22Rv1 (cell line): Measurements from ENCODE around the gene DCC.

ENCODE experiments used
- H3K27ac ChIP-seq: fragments of 450-650 bp; 2 replicates; pipeline ENCODE4 v1.5.1; 2017
- ZFX ChIP-seq: fragments of 450-650 bp; IDR thresholded peaks from 2 replicates; pipeline ENCODE4 v1.6.1; 2017; ENCODE audit warnings: antibody characterized with exemption, borderline replicate concordance
- TF ChIP-seq, protein P1 (sequence below): fragments of 450-650 bp; IDR thresholded peaks from 2 replicates; pipeline ENCODE4 v1.5.1; 2017; ENCODE audit warnings: mild to moderate bottlenecking

The DCC gene

DNA sequence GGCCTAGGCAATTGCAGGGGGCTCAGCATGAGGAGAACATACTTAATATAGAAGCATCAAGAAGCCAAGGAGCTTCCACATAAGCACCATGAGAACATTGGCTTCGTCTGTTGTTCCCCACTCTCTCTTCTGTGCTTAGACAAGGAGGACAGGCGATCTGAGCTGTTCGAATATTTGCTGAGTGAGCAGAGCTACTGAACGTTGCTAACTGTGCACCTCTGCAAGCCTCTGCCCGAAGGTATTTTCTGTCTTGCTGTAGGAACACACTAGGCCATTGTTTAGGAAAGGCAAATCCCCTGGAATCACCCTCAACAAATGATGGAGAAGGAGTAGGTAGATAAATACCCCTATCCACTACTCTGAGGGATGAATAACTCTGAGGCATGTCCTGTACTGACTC is 813.8 kb downstream of the DCC start:
- no peak overlapping the region for H3K27ac ChIP-seq
- TF ChIP-seq, protein P1, sequence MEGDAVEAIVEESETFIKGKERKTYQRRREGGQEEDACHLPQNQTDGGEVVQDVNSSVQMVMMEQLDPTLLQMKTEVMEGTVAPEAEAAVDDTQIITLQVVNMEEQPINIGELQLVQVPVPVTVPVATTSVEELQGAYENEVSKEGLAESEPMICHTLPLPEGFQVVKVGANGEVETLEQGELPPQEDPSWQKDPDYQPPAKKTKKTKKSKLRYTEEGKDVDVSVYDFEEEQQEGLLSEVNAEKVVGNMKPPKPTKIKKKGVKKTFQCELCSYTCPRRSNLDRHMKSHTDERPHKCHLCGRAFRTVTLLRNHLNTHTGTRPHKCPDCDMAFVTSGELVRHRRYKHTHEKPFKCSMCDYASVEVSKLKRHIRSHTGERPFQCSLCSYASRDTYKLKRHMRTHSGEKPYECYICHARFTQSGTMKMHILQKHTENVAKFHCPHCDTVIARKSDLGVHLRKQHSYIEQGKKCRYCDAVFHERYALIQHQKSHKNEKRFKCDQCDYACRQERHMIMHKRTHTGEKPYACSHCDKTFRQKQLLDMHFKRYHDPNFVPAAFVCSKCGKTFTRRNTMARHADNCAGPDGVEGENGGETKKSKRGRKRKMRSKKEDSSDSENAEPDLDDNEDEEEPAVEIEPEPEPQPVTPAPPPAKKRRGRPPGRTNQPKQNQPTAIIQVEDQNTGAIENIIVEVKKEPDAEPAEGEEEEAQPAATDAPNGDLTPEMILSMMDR, result no peak
- TF ChIP-seq ZFX, result no peak

DNA sequence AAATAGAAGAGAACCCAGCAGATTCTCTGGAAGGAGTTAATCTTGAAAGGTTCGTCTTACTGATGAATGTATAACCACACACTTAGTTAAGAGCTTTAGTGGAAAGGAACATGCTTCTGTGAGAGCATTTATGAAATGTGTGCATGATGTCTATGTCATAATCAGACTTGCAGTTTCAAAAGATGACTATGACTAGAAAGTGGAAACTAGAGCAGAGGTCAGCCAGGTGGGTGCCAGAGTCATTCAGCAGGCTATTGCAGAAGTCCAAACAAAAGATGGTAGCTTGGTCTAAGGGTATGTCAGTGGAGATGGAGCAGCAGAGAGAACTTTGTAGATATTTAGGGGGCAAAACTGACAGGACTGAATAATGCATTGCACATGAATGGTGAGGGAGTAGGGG is 825.8 kb downstream of the DCC start:
- no peak for TF ChIP-seq ZFX
- TF ChIP-seq, protein P1, result no peak
- H3K27ac ChIP-seq, result no peak overlapping the region

DNA sequence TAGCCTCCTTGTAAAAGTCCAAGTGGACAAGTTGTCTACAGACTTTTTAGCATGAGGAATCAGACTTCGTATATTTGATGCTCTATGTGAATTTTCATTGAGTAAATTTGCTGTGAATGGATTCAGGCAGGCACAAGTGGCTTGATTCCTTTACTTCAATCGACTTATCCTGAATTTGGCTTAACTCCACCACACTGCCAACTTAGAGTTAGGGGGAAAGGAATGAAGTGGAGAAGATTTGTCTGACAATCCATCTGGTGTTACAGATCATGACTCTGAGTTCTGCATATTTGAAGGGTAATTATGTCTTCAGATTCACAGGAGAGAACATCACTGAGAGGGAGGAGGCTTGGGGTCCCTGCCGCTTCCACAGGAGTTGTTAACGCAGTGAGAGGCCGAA is 829.3 kb downstream of the DCC start:
- H3K27ac ChIP-seq, result no peak overlapping the region
- TF ChIP-seq, protein P1, result no peak
- TF ChIP-seq ZFX, result no peak

DNA sequence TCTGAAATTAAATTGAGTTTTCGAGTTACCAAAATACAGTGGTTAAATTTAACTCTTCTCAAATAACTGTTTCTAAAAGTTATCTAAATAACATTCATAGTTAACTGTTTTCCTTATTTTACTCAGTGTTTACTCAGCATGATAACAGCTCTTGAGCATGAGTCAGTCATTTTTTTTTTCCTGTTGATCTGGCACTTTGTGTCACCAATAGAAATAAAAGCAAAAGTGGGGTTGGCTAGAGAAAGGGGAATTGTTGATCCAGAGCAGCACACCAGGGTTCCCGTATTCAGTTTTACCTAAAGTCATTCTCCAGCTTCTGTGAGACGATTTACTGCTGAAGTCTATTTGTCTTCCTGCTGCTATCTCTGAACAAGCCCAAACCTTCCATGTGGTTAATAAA is 851.6 kb downstream of the DCC start:
- no peak for TF ChIP-seq ZFX
- TF ChIP-seq, protein P1, result no peak
- no peak overlapping the region for H3K27ac ChIP-seq

DNA sequence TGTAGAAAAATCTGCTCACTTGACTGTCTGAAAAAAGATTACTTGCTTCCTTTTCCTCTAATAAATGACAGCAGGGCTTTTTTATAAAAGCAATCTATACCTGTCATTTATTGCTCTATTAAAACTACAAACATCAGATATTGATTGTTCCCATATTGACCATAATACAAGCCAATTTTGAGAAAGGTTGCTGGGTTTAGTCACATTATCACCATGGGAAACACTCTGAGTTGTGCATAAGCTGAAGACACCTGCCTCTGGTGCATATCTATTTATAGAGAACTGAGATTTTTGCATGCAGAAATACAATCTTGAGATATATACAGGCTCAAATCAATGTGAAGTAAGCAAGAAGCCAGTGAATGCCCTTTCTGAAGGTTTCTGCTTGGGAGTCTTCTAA is 853.9 kb downstream of the DCC start:
- no peak overlapping the region for H3K27ac ChIP-seq
- TF ChIP-seq, protein P1, result no peak
- no peak for TF ChIP-seq ZFX

DNA sequence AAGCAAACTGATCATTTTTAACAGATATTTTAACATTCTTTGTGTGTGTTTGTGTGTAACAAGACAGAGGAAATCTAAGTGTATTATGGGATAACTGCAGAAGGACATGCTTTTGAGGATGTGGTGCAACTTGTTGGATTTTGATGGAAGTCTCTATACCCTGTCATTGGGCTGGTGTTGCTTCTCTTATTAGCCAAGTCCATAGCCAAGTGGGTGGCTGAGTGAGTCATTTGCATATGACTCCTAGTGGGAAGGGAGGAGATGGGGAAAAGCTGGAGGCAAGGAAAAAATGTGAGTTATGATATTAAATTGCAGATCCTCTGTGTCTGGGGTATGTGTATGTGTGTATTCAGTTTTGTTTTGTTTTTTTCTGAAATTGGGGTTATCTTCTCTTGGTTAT is 879.9 kb downstream of the DCC start:
- no peak overlapping the region for H3K27ac ChIP-seq
- TF ChIP-seq ZFX, result no peak
- TF ChIP-seq, protein P1, result no peak

DNA sequence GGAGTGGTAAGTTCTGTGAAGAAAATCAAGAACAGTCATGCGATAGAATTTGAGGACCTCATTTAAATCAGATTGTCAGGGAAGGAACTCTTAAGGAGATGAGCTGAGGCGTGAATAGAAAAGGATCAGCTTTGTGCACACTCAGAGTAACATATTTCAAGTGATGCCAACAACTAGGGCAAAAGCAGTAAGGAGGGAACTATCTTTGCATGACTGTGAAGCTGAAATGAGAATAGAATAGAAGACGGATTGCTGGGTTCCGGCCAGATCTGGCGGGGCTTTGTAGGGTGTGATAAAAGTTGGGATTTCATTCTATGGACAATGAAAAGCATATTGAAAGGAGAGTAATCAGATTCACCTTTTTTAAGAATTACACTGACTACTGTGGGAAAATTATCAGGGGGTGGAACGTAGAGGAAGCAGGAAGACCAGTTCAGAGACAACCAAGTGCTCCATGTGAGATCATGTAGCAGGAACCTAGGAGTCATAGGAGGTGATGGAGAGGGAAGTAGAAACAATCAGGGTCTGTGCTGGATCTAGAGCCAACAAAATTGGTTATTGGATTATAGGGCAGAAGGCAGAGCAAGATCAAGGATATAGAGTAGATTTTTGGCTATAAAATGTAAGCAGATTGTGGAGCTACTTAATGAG is 884.3 kb downstream of the DCC start:
- no peak for TF ChIP-seq ZFX
- TF ChIP-seq, protein P1, result no peak
- H3K27ac ChIP-seq, result no peak overlapping the region
